ENCODE results near the gene PPM1E.

Gene PPM1E

GRCh38 chr17:58960068-58960467 lies 204.4 kb downstream of the PPM1E start:
- no peak for DNase-seq

- DNase-seq, result no peak
These were observed 209.6 kb downstream of the PPM1E start for GRCh38 chr17:58965221-58965620.

- DNase-seq, result no peak
These were observed 210.6 kb downstream of the PPM1E start for GRCh38 chr17:58966208-58966607.

GRCh38 chr17:58968426-58969061 lies 212.9 kb downstream of the PPM1E start:
- DNase-seq, result no peak

GRCh38 chr17:58969156-58969555 lies 213.5 kb downstream of the PPM1E start:
- DNase-seq, result no peak

- DNase-seq, result no peak
These were observed 214.0 kb downstream of the PPM1E start for GRCh38 chr17:58969612-58970011.

GRCh38 chr17:58970609-58971450 lies 215.2 kb downstream of the PPM1E start:
- no peak for DNase-seq

GRCh38 chr17:58974354-58974753 lies 218.7 kb downstream of the PPM1E start:
- no peak for DNase-seq

GRCh38 chr17:58976541-58976940 lies 220.9 kb downstream of the PPM1E start:
- no peak for DNase-seq

- DNase-seq, result no peak
These were observed 225.2 kb downstream of the PPM1E start for GRCh38 chr17:58980706-58981481.

GRCh38 chr17:58982626-58983025 lies 227.0 kb downstream of the PPM1E start:
- no peak for DNase-seq

- no peak for DNase-seq
These were observed 229.7 kb downstream of the PPM1E start for GRCh38 chr17:58985367-58985766.

GRCh38 chr17:58985971-58986370 lies 230.3 kb downstream of the PPM1E start:
- no peak for DNase-seq

- no peak for DNase-seq
These were observed 234.0 kb downstream of the PPM1E start for GRCh38 chr17:58989629-58990028.

GRCh38 chr17:58991718-58992331 lies 236.2 kb downstream of the PPM1E start:
- DNase-seq, result no peak

GRCh38 chr17:58993311-58993710 lies 237.7 kb downstream of the PPM1E start:
- no peak for DNase-seq

- DNase-seq, result no peak
These were observed 239.7 kb downstream of the PPM1E start for GRCh38 chr17:58995247-58995940.

- no peak for DNase-seq
These were observed 241.3 kb downstream of the PPM1E start for GRCh38 chr17:58996968-58997367.

- no peak for DNase-seq
These were observed 242.3 kb downstream of the PPM1E start for GRCh38 chr17:58997756-58998553.

GRCh38 chr17:58998871-58999270 lies 243.2 kb downstream of the PPM1E start:
- DNase-seq, result no peak

GRCh38 chr17:58999500-58999899 lies 243.8 kb downstream of the PPM1E start:
- no peak for DNase-seq

- DNase-seq, result no peak
These were observed 244.4 kb downstream of the PPM1E start for GRCh38 chr17:59000022-59000421.
